HL-60 (cell line): Measurements from ENCODE around the gene PTPRD.

ENCODE experiments used
- DNase-seq, 2 experiments: peaks; one replicate each; pipeline ENCODE4 v3.0.0-alpha.2; 2010 to 2020; ENCODE audit warnings: low read depth in 1 of 2, low spot score in 1 of 2
- H3K27ac ChIP-seq: fragments of 250-450 bp; sonication (Bioruptor Pico); replicated peaks from 2 replicates; pipeline ENCODE4 v1.5.1; 2020; ENCODE audit warnings: mild to moderate bottlenecking, moderate library complexity
- H3K27me3 ChIP-seq: fragments of 250-450 bp; sonication (Bioruptor Pico); 2 replicates; pipeline ENCODE4 v1.5.1; 2021; ENCODE audit warnings: mild to moderate bottlenecking, moderate library complexity; ENCODE audit not compliant: insufficient read depth, poor library complexity, severe bottlenecking
- H3K4me3 ChIP-seq: replicated peaks from 2 replicates; pipeline ENCODE4 v1.5.1; 2011; ENCODE audit warnings: mild to moderate bottlenecking, control low read depth, low read length; ENCODE audit not compliant: insufficient read depth
- GABPA ChIP-seq: IDR thresholded peaks from 2 replicates; pipeline ENCODE4 v1.6.1; 2012; ENCODE audit warnings: low read depth
- POLR2AphosphoS5 ChIP-seq: IDR thresholded peaks from 2 replicates; pipeline ENCODE4 v1.6.1; 2012; ENCODE audit warnings: low read depth
- SPI1 ChIP-seq: IDR thresholded peaks from 2 replicates; pipeline ENCODE4 v1.6.1; 2012; ENCODE audit warnings: low read depth, mild to moderate bottlenecking, borderline replicate concordance
- TF ChIP-seq, protein P1 (sequence below): IDR thresholded peaks from one replicate; pipeline ENCODE4 v1.5.1; 2011; ENCODE audit warnings: low read length, control low read depth, inconsistent platforms; ENCODE audit not compliant: insufficient read depth
- TF ChIP-seq, protein P2 (sequence below): IDR thresholded peaks from 2 replicates; pipeline ENCODE4 v1.6.1; 2012; ENCODE audit warnings: low read depth; ENCODE audit not compliant: insufficient replicate concordance

PTPRD gene

DNA sequence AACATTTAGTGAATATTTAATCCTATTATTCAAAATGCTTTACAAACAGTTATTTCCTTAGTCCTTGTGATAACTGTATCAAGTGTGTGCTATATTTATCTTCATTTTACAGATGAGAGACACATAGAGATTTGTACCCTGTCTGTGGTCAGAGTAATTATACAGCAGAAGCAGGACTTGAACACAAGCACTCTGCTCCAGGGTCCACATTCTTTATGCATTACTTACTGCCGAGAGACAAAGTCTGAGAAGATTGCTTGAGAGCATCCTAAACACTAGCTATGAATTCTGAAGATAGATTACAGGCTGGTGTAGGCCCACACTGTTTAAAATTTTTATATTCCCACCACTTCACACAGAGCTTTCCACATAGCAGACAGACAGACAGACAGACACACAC, 1887.2 kb downstream of the PTPRD start:
- H3K27ac ChIP-seq = no peak overlapping the region
- no peaks in the 10 kb centered on the region for H3K27me3 ChIP-seq
- H3K4me3 ChIP-seq = no peak overlapping the region
- no peak for DNase-seq
- TF ChIP-seq GABPA = no peak
- TF ChIP-seq, protein P1, sequence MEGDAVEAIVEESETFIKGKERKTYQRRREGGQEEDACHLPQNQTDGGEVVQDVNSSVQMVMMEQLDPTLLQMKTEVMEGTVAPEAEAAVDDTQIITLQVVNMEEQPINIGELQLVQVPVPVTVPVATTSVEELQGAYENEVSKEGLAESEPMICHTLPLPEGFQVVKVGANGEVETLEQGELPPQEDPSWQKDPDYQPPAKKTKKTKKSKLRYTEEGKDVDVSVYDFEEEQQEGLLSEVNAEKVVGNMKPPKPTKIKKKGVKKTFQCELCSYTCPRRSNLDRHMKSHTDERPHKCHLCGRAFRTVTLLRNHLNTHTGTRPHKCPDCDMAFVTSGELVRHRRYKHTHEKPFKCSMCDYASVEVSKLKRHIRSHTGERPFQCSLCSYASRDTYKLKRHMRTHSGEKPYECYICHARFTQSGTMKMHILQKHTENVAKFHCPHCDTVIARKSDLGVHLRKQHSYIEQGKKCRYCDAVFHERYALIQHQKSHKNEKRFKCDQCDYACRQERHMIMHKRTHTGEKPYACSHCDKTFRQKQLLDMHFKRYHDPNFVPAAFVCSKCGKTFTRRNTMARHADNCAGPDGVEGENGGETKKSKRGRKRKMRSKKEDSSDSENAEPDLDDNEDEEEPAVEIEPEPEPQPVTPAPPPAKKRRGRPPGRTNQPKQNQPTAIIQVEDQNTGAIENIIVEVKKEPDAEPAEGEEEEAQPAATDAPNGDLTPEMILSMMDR = no peak

GRCh38 chr9:8724284-8725018, 1888.4 kb downstream of the PTPRD start:
- Histone ChIP-seq H3K4me3 (no peak overlapping the region), H3K27me3 (no peaks in the 10 kb centered on the region), H3K27ac (no peak overlapping the region)
- DNase-seq = no peak
- no peak for TF ChIP-seq SPI1
- TF ChIP-seq, protein P1 = no peak
- no peak for TF ChIP-seq GABPA
- no peak for TF ChIP-seq POLR2AphosphoS5
- TF ChIP-seq, protein P2, sequence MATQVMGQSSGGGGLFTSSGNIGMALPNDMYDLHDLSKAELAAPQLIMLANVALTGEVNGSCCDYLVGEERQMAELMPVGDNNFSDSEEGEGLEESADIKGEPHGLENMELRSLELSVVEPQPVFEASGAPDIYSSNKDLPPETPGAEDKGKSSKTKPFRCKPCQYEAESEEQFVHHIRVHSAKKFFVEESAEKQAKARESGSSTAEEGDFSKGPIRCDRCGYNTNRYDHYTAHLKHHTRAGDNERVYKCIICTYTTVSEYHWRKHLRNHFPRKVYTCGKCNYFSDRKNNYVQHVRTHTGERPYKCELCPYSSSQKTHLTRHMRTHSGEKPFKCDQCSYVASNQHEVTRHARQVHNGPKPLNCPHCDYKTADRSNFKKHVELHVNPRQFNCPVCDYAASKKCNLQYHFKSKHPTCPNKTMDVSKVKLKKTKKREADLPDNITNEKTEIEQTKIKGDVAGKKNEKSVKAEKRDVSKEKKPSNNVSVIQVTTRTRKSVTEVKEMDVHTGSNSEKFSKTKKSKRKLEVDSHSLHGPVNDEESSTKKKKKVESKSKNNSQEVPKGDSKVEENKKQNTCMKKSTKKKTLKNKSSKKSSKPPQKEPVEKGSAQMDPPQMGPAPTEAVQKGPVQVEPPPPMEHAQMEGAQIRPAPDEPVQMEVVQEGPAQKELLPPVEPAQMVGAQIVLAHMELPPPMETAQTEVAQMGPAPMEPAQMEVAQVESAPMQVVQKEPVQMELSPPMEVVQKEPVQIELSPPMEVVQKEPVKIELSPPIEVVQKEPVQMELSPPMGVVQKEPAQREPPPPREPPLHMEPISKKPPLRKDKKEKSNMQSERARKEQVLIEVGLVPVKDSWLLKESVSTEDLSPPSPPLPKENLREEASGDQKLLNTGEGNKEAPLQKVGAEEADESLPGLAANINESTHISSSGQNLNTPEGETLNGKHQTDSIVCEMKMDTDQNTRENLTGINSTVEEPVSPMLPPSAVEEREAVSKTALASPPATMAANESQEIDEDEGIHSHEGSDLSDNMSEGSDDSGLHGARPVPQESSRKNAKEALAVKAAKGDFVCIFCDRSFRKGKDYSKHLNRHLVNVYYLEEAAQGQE = no peak

DNA sequence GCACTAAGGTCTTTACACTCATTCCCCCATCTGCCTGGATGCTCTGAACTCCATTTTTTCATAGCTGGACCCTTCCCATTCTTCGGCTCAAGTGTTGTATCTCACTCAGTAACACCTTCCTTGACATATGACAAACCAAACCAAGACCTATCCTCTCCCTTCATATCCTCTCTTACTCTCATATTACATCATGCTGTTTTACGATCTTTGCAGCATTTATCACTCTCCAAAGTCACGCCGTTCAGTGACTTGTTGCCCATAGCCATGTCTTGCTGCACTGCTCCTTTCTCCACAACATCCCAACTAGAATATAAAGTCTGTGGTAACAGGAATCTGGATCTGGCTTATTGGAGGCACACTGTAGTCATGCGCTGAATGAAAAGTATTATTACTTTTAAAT, 1889.6 kb downstream of the PTPRD start:
- Histone ChIP-seq H3K4me3 (no peak overlapping the region), H3K27me3 (no peaks in the 10 kb centered on the region), H3K27ac (no peak overlapping the region)
- TF ChIP-seq SPI1 = no peak
- TF ChIP-seq, protein P2 = no peak
- no peak for TF ChIP-seq POLR2AphosphoS5
- TF ChIP-seq, protein P1 = no peak
- no peak for TF ChIP-seq GABPA
- DNase-seq = no peak
